Mesenchymal stem cell (in vitro differentiated cells and primary cell): ENCODE measurements around the gene ZNF169.
"Not testable (repeated sequence)": the region's sequence is repeated elsewhere in the genome, so short reads cannot be mapped to it uniquely, and the experiment has no call there.

ENCODE experiments used
- DNase-seq: peaks from one replicate; pipeline ENCODE4 v3.0.0-alpha.2; 2013
- H2AFZ ChIP-seq: one replicate; pipeline ENCODE4 v1.6.1; 2013; ENCODE audit warnings: low read depth, mild to moderate bottlenecking, control low read depth, inconsistent platforms, low read length, moderate library complexity
- H2AK5ac ChIP-seq: 2 replicates; pipeline ENCODE4 v1.6.1; 2013; ENCODE audit warnings: low read length, moderate library complexity, mild to moderate bottlenecking, inconsistent platforms; ENCODE audit not compliant: severe bottlenecking
- H2BK120ac ChIP-seq: one replicate; pipeline ENCODE4 v1.6.1; 2013; ENCODE audit warnings: low read depth, mild to moderate bottlenecking, inconsistent platforms, low read length, moderate library complexity
- H2BK12ac ChIP-seq, 2 experiments: one replicate each; pipeline ENCODE4 v1.6.1; 2013; ENCODE audit warnings: inconsistent platforms in 2 of 2, low read length in 2 of 2, mild to moderate bottlenecking in 2 of 2, moderate library complexity in 2 of 2, control low read depth in 1 of 2
- H2BK15ac ChIP-seq: one replicate; pipeline ENCODE4 v1.6.1; 2013; ENCODE audit warnings: mild to moderate bottlenecking, low read depth, inconsistent platforms; ENCODE audit not compliant: poor library complexity, severe bottlenecking
- H2BK5ac ChIP-seq: 2 replicates; pipeline ENCODE4 v1.6.1; 2013; ENCODE audit warnings: low read depth, mild to moderate bottlenecking, low read length, control low read depth, inconsistent platforms; ENCODE audit not compliant: poor library complexity, severe bottlenecking
- H3K14ac ChIP-seq, 2 experiments: one replicate each; pipeline ENCODE4 v1.6.1; 2013; ENCODE audit warnings: inconsistent platforms in 2 of 2, low read length in 2 of 2, control low read depth in 1 of 2, mild to moderate bottlenecking in 1 of 2, moderate library complexity in 1 of 2
- H3K18ac ChIP-seq, 2 experiments: one replicate each; pipeline ENCODE4 v1.6.1; 2013; ENCODE audit warnings: inconsistent platforms in 2 of 2, low read length in 2 of 2, control low read depth in 1 of 2, low read depth in 1 of 2, mild to moderate bottlenecking in 1 of 2
- H3K23ac ChIP-seq, 2 experiments: one replicate each; pipeline ENCODE4 v1.6.1; 2013; ENCODE audit warnings: inconsistent platforms in 2 of 2, low read length in 2 of 2, mild to moderate bottlenecking in 2 of 2, moderate library complexity in 2 of 2, control low read depth in 1 of 2
- H3K27ac ChIP-seq: 2 replicates; pipeline ENCODE4 v1.5.1; 2013; ENCODE audit warnings: mild to moderate bottlenecking, moderate library complexity, low read length, control low read depth, inconsistent platforms; ENCODE audit not compliant: poor library complexity, severe bottlenecking
- H3K27me3 ChIP-seq, 2 experiments: 2 replicates each; pipeline versions ENCODE4 v1.6.1 to v1.7.0; 2013; ENCODE audit warnings: low read length in 2 of 2, mild to moderate bottlenecking in 2 of 2, moderate library complexity in 2 of 2, control low read depth in 1 of 2, inconsistent platforms in 1 of 2; ENCODE audit not compliant: control insufficient read depth in 1 of 2, insufficient read depth in 1 of 2
- H3K36me3 ChIP-seq, 2 experiments: 2 replicates each; pipeline versions ENCODE4 v1.6.1 to v1.7.0; 2013; ENCODE audit warnings: low read length in 2 of 2, control low read depth in 1 of 2, inconsistent platforms in 1 of 2, low read depth in 1 of 2, mild to moderate bottlenecking in 1 of 2; ENCODE audit not compliant: insufficient read depth in 2 of 2, control insufficient read depth in 1 of 2
- H3K4ac ChIP-seq, 2 experiments: one replicate each; pipeline ENCODE4 v1.6.1; 2013; ENCODE audit warnings: inconsistent platforms in 2 of 2, low read length in 2 of 2, mild to moderate bottlenecking in 2 of 2, moderate library complexity in 2 of 2, control low read depth in 1 of 2, low read depth in 1 of 2
- H3K4me1 ChIP-seq: 2 replicates; pipeline ENCODE4 v1.6.1; 2013; ENCODE audit warnings: low read depth, low read length, control low read depth; ENCODE audit not compliant: control insufficient read depth, insufficient read depth
- H3K4me2 ChIP-seq: 2 replicates; pipeline ENCODE4 v1.6.1; 2013; ENCODE audit warnings: low read length, mild to moderate bottlenecking, inconsistent platforms; ENCODE audit not compliant: poor library complexity, severe bottlenecking
- H3K4me3 ChIP-seq, 2 experiments: 2 replicates each; pipeline versions ENCODE4 v1.5.1 to v1.7.0; 2013; ENCODE audit warnings: low read length in 2 of 2, mild to moderate bottlenecking in 2 of 2, control low read depth in 1 of 2, low read depth in 1 of 2; ENCODE audit not compliant: insufficient read depth in 1 of 2
- H3K79me1 ChIP-seq: replicated peaks from 2 replicates; pipeline ENCODE4 v1.6.1; 2013; ENCODE audit warnings: mild to moderate bottlenecking, control low read depth, low read length, inconsistent platforms; ENCODE audit not compliant: poor library complexity, severe bottlenecking
- H3K9ac ChIP-seq: 2 replicates; pipeline ENCODE4 v1.7.0; 2013; ENCODE audit warnings: mild to moderate bottlenecking, low read length, moderate library complexity
- H3K9me3 ChIP-seq: 2 replicates; pipeline ENCODE4 v1.7.0; 2013; ENCODE audit warnings: mild to moderate bottlenecking, low read length; ENCODE audit not compliant: control insufficient read depth
- H4K8ac ChIP-seq: one replicate; pipeline ENCODE4 v1.6.1; 2013; ENCODE audit warnings: inconsistent platforms, mild to moderate bottlenecking, low read length, moderate library complexity
- H4K91ac ChIP-seq: one replicate; pipeline ENCODE4 v1.6.1; 2013; ENCODE audit warnings: mild to moderate bottlenecking, low read length, inconsistent platforms
- WGBS: methylation state at CpG from one replicate; pipeline ENCODE4 v1.1.7; 2013; ENCODE audit warnings: mixed read lengths; 5-methylcytosine and 5-hydroxymethylcytosine counted together

The ZNF169 gene

GRCh38 chr9:94315034-94315984 lies 56.2 kb downstream of the ZNF169 start:
- H3K4me1 ChIP-seq, H3K9ac ChIP-seq, H3K23ac ChIP-seq, DNase-seq, H3K4me3 ChIP-seq, H4K8ac ChIP-seq, H3K27me3 ChIP-seq, H2AK5ac ChIP-seq, H3K9me3 ChIP-seq, H4K91ac ChIP-seq, H3K4ac ChIP-seq, H3K18ac ChIP-seq, H2BK12ac ChIP-seq, H3K4me2 ChIP-seq, H3K27ac ChIP-seq, H2BK5ac ChIP-seq, H2BK120ac ChIP-seq, H2AFZ ChIP-seq, H3K14ac ChIP-seq, H2BK15ac ChIP-seq, H3K79me1 ChIP-seq, H3K36me3 ChIP-seq: not testable (repeated sequence)
- WGBS, result no CpG with 5 or more reads among the region's 15 CpGs

GRCh38 chr9:94316236-94316635 lies 57.1 kb downstream of the ZNF169 start:
- H2BK120ac ChIP-seq, H3K4me3 ChIP-seq, H2BK15ac ChIP-seq, H3K14ac ChIP-seq, H3K27me3 ChIP-seq, H3K27ac ChIP-seq, H2BK5ac ChIP-seq, H3K4me1 ChIP-seq, H3K79me1 ChIP-seq, H2AK5ac ChIP-seq, H3K9ac ChIP-seq, H3K18ac ChIP-seq, H2AFZ ChIP-seq, H4K91ac ChIP-seq, H3K36me3 ChIP-seq, H3K23ac ChIP-seq, H3K4me2 ChIP-seq, H3K4ac ChIP-seq, H3K9me3 ChIP-seq, H4K8ac ChIP-seq, H2BK12ac ChIP-seq, DNase-seq: not testable (repeated sequence)
- WGBS, result no CpG with 5 or more reads among the region's 5 CpGs

DNA sequence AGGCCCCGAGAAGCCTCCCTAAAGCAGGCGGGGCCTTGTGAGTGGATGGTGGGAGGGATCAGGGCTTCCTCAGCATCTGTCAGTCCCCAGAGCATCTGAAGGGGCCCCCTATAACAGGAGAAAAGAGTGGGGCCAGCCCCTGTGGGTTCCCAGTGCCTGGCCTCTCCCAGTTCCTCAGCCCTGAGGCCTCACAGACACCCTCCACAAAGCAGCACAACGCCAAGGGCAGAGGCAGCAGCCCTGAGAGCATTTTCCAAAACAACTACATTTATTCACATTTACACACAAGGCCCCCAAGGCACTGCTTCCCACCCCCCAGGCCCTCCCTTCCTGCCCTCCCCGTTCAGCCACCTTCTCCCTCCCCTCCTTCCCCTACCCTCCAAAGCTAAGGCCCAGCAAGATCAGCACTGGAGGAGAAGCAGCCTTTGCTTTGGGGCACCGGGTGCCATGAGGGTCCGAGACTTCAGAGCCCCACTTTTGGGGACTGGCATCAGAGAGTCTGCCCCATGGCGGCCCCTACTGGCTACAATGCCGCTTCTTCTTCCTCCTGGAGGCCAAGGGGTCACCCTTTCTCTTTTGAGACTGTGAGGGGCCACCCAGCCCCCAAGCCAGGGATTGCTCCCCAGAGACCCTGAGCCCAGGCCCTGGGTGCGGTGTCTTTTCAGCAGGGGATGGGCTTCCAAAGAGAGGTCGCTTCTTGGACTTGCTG lies 59.0 kb downstream of the ZNF169 start:
- not testable (repeated sequence) for H3K14ac ChIP-seq, H3K36me3 ChIP-seq, H3K9ac ChIP-seq, H2BK5ac ChIP-seq, H2AFZ ChIP-seq, H3K79me1 ChIP-seq, H3K27ac ChIP-seq, H3K9me3 ChIP-seq, H4K91ac ChIP-seq, H2BK12ac ChIP-seq, H3K4me2 ChIP-seq, H4K8ac ChIP-seq, H2AK5ac ChIP-seq, H2BK15ac ChIP-seq, H3K4me1 ChIP-seq, H3K27me3 ChIP-seq, H3K4ac ChIP-seq, H2BK120ac ChIP-seq, DNase-seq, H3K18ac ChIP-seq, H3K23ac ChIP-seq, H3K4me3 ChIP-seq
- no CpG with 5 or more reads among the region's 10 CpGs for whole genome bisulfite sequencing

DNA sequence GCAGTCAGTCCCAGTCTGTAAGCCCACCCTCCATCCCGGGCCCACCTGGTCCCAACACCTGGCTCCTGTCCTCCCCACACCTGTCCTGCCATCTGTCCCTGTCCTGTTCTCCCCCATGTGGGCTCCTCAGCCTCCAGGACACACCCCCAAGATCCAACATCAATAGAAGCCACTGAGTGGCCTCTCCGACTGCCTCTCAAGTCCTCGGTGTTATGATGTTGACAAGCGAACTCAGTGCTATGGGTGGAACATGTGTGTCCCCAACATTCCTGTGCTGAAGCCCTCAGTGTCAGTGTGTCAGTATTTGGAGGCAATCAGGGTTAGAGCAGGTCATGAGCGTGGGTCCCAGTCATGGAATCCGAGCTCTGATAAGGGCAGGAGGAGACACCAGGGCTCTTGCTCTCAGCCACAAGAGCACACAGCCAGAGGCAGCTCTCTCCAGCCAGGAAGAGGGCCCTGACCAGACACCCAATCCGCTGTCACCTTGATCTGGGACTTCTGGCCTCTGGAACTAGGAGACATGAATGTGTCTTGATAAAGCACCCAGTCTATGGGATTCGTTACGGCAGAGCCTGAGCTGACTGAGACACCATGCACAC lies 63.3 kb downstream of the ZNF169 start:
- not testable (repeated sequence) for H2AK5ac ChIP-seq, H3K4ac ChIP-seq, H3K18ac ChIP-seq, H3K27ac ChIP-seq, H2BK15ac ChIP-seq, H3K14ac ChIP-seq, H3K9ac ChIP-seq, H3K79me1 ChIP-seq, H3K4me3 ChIP-seq, H3K4me2 ChIP-seq, H2BK5ac ChIP-seq, H2AFZ ChIP-seq, H3K9me3 ChIP-seq, DNase-seq, H3K36me3 ChIP-seq, H3K4me1 ChIP-seq, H4K91ac ChIP-seq, H2BK12ac ChIP-seq, H4K8ac ChIP-seq, H2BK120ac ChIP-seq, H3K27me3 ChIP-seq, H3K23ac ChIP-seq
- 100% methylated on average over 2 of the region's 9 CpGs for WGBS
